ENCODE measurements around the gene BANK1. TPM values are rescaled to one million over a fixed set of nuclear protein-coding genes. Genes with fewer than 3 reads are reported as not detected.

BANK1 gene
- total RNA-seq, 1 experiment from 2014 or later: 2.4 TPM

DNA sequence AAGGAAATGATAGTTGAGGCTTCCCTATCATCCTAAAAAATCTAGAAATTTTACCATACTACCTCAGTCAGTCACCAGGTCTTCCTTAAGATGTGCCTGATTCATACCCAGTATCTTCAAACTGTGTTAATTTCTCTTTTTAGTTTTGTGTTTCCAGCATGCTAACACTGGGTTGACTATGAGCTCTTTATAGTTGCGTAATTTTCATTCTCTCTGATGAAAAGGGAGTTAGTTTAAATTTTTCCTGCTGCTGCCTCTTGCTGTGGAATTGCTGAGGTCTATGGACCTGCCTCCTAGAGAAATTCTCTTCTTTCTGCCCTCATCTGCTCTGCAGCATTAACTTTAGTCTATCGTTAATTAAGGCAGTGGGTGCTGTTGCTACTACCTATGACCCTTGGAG, 66.6 kb downstream of the BANK1 start (continued):
- TF ChIP-seq, protein P1, sequence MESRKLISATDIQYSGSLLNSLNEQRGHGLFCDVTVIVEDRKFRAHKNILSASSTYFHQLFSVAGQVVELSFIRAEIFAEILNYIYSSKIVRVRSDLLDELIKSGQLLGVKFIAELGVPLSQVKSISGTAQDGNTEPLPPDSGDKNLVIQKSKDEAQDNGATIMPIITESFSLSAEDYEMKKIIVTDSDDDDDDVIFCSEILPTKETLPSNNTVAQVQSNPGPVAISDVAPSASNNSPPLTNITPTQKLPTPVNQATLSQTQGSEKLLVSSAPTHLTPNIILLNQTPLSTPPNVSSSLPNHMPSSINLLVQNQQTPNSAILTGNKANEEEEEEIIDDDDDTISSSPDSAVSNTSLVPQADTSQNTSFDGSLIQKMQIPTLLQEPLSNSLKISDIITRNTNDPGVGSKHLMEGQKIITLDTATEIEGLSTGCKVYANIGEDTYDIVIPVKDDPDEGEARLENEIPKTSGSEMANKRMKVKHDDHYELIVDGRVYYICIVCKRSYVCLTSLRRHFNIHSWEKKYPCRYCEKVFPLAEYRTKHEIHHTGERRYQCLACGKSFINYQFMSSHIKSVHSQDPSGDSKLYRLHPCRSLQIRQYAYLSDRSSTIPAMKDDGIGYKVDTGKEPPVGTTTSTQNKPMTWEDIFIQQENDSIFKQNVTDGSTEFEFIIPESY (IDR thresholded peaks at IDR 0.05; ENCODE audit: extremely low read depth, insufficient replicate concordance, low read length): no peak
- TF ChIP-seq POLR2A (IDR thresholded peaks at IDR 0.05; ENCODE audit: borderline replicate concordance, extremely low read depth, insufficient read depth, insufficient read length) (no peak), SP1 (IDR thresholded peaks at IDR 0.05; ENCODE audit: low read depth) (no peak), ELF1 (IDR thresholded peaks at IDR 0.05; ENCODE audit: borderline replicate concordance, low read depth) (no peak)

DNA sequence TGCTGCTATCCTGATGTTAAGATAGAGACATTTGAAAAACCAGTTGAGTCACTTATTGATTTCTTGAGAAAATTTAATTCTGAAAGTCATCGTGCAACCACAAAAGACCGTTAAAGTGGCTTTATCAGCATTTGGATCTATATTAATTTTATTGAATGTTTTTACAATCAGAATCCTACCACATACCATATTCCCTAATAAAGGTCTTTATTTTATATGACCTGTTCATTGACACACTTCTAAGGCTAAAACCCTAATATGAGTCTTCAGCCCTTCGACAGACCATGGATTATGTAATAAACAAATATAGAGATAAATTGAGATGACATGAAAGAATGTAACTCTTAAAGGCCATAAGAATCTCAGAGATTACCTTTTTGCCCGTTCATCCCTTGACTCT, 68.1 kb downstream of the BANK1 start:
- CTCF ChIA-PET: no interaction called here
- no TSS peak for BruUV-seq (replicated peaks)
- H3K4me3 ChIP-seq (replicated peaks in 1 of 2; ENCODE audit: low read depth in 1 of 2, low read length in 2 of 2): no peak overlapping the region
- TF ChIP-seq, protein P2, sequence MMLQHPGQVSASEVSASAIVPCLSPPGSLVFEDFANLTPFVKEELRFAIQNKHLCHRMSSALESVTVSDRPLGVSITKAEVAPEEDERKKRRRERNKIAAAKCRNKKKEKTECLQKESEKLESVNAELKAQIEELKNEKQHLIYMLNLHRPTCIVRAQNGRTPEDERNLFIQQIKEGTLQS (IDR thresholded peaks at IDR 0.05): no peak
- TF ChIP-seq, protein P3, sequence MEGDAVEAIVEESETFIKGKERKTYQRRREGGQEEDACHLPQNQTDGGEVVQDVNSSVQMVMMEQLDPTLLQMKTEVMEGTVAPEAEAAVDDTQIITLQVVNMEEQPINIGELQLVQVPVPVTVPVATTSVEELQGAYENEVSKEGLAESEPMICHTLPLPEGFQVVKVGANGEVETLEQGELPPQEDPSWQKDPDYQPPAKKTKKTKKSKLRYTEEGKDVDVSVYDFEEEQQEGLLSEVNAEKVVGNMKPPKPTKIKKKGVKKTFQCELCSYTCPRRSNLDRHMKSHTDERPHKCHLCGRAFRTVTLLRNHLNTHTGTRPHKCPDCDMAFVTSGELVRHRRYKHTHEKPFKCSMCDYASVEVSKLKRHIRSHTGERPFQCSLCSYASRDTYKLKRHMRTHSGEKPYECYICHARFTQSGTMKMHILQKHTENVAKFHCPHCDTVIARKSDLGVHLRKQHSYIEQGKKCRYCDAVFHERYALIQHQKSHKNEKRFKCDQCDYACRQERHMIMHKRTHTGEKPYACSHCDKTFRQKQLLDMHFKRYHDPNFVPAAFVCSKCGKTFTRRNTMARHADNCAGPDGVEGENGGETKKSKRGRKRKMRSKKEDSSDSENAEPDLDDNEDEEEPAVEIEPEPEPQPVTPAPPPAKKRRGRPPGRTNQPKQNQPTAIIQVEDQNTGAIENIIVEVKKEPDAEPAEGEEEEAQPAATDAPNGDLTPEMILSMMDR (IDR thresholded peaks at IDR 0.05 in 2 of 3, conservative IDR thresholded peaks at IDR 0.05 in 1 of 3; ENCODE audit: borderline replicate concordance in 1 of 3, insufficient read depth in 1 of 3, low read depth in 2 of 3, low read length in 2 of 3): no peak
- TF ChIP-seq POLR2A (IDR thresholded peaks at IDR 0.05; ENCODE audit: borderline replicate concordance, extremely low read depth, insufficient read depth, insufficient read length) (no peak), CBX3 (IDR thresholded peaks at IDR 0.05; ENCODE audit: low read depth) (no peak), FOSL1 (IDR thresholded peaks at IDR 0.05; ENCODE audit: low read depth) (no peak), TCF7L2 (IDR thresholded peaks at IDR 0.05; ENCODE audit: borderline replicate concordance, extremely low read depth, insufficient read depth, insufficient read length) (no peak), ELF1 (IDR thresholded peaks at IDR 0.05; ENCODE audit: borderline replicate concordance, low read depth) (no peak), CEBPB (IDR thresholded peaks at IDR 0.05; ENCODE audit: low read depth) (no peak), EZH2phosphoT487 (IDR thresholded peaks at IDR 0.05; ENCODE audit: borderline replicate concordance) (no peak), YY1 (IDR thresholded peaks at IDR 0.05; ENCODE audit: extremely low read depth, insufficient replicate concordance, low read depth, low read length) (no peak), EZH2 (IDR thresholded peaks at IDR 0.05) (no peak), EGR1 (IDR thresholded peaks at IDR 0.05; ENCODE audit: low read depth) (no peak), RAD21 (IDR thresholded peaks at IDR 0.05; ENCODE audit: low read depth) (no peak), SRF (IDR thresholded peaks at IDR 0.05; ENCODE audit: low read depth) (no peak), POLR2AphosphoS5 (IDR thresholded peaks at IDR 0.05; ENCODE audit: low read depth, low read length) (no peak), ZNF274 (IDR thresholded peaks at IDR 0.05; ENCODE audit: low read depth, low read length) (no peak)
- TF ChIP-seq, protein P4, sequence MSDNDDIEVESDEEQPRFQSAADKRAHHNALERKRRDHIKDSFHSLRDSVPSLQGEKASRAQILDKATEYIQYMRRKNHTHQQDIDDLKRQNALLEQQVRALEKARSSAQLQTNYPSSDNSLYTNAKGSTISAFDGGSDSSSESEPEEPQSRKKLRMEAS (IDR thresholded peaks at IDR 0.05): no peak
- TF ChIP-seq, protein P1 (IDR thresholded peaks at IDR 0.05; ENCODE audit: extremely low read depth, insufficient replicate concordance, low read length): no peak

More for the DNA sequence above, 68.1 kb downstream of the BANK1 start:
- H3K9ac ChIP-seq (ENCODE audit: low read length): no peak overlapping the region
- ChIA-PET POLR2A (no interaction called here), RAD21 (ENCODE audit: low non-redundant PET in 1 of 2, low total read pairs in 2 of 2, uncharacterized antibody in 2 of 2, unreplicated experiment in 2 of 2) (no interaction called here)
- DNase-seq (ENCODE audit: low read depth, low spot score) (no peak), ATAC-seq (no peak)
- intact Hi-C loops (cut with micrococcal nuclease): no loop called here
- H3K27me3 ChIP-seq (ENCODE audit: insufficient read depth, low read length): no peaks in the 10 kb centered on the region
- H3K79me2 ChIP-seq (ENCODE audit: insufficient read depth, low read length): no peaks in the 10 kb centered on the region
- H3K36me3 ChIP-seq (ENCODE audit: control insufficient read depth in 1 of 2, insufficient read depth in 2 of 2, low read length in 2 of 2): no peaks in the 10 kb centered on the region
- no peaks in the 10 kb centered on the region for H3K9me2 ChIP-seq (ENCODE audit: insufficient read depth)
- H4K20me1 ChIP-seq (ENCODE audit: insufficient read depth): no peaks in the 10 kb centered on the region
- H3K27ac ChIP-seq (ENCODE audit: low read depth, low read length): no peak overlapping the region
- no peak overlapping the region for H2AFZ ChIP-seq (ENCODE audit: low read depth, low read length, poor library complexity, severe bottlenecking)
- no peaks in the 10 kb centered on the region for H3K4me1 ChIP-seq (ENCODE audit: control insufficient read depth in 1 of 2, insufficient read depth in 2 of 2, low read length in 2 of 2)
- no peaks in the 10 kb centered on the region for H3K9me3 ChIP-seq (ENCODE audit: control insufficient read depth in 1 of 2, insufficient read depth in 1 of 2, low read depth in 1 of 2, low read length in 2 of 2)
- no peak overlapping the region for H3K4me2 ChIP-seq (ENCODE audit: low read length)

All from HCT116 (cell line).